ENCODE measurements around the gene SPOUT1. TPM values are rescaled to one million over a fixed set of nuclear protein-coding genes. Genes with fewer than 3 reads are reported as not detected.

Gene SPOUT1
- total RNA-seq, 1 experiment from 2014 or later = 70.4 TPM

GRCh38 chr9:128790536-128790935 is 39.1 kb downstream of the SPOUT1 start:
- no peak overlapping the region for H3K9ac ChIP-seq (ENCODE audit: low read length)
- DNase-seq (ENCODE audit: low read depth, low spot score) (no peak), ATAC-seq (no peak)
- no peak overlapping the region for H2AFZ ChIP-seq (ENCODE audit: low read depth, low read length, poor library complexity, severe bottlenecking)
- H3K79me2 ChIP-seq (ENCODE audit: insufficient read depth, low read length) = peaks cover 14% of the 10 kb centered on the region
- H3K27me3 ChIP-seq (ENCODE audit: insufficient read depth, low read length) = no peaks in the 10 kb centered on the region
- CTCF ChIA-PET = no interaction called here
- no peak overlapping the region for H3K4me2 ChIP-seq (ENCODE audit: low read length)
- peaks cover 8 to 12% of the 10 kb centered on the region in 2 experiments; a peak in 3 of 4 replicates for H3K36me3 ChIP-seq (ENCODE audit: control insufficient read depth in 1 of 2, insufficient read depth in 2 of 2, low read length in 2 of 2)
- TF ChIP-seq FOSL1 (IDR thresholded peaks at IDR 0.05; ENCODE audit: low read depth) (no peak), POLR2A (IDR thresholded peaks at IDR 0.05; ENCODE audit: borderline replicate concordance, extremely low read depth, insufficient read depth, insufficient read length) (no peak), ZNF274 (IDR thresholded peaks at IDR 0.05; ENCODE audit: low read depth, low read length) (no peak), ELF1 (IDR thresholded peaks at IDR 0.05; ENCODE audit: borderline replicate concordance, low read depth) (no peak), SP1 (IDR thresholded peaks at IDR 0.05; ENCODE audit: low read depth) (no peak)
- intact Hi-C loops (cut with micrococcal nuclease) = no loop called here
- H3K4me3 ChIP-seq (replicated peaks in 1 of 2; ENCODE audit: low read depth in 1 of 2, low read length in 2 of 2) = no peak overlapping the region
- BruUV-seq (replicated peaks) = no TSS peak
- H3K27ac ChIP-seq (ENCODE audit: low read depth, low read length) = no peak overlapping the region
- POLR2A ChIA-PET = no interaction called here
- RAD21 ChIA-PET (ENCODE audit: low non-redundant PET in 1 of 2, low total read pairs in 2 of 2, uncharacterized antibody in 2 of 2, unreplicated experiment in 2 of 2) = no interaction called here
- H4K20me1 ChIP-seq (ENCODE audit: insufficient read depth) = no peaks in the 10 kb centered on the region
- peaks cover 11 to 19% of the 10 kb centered on the region in 2 experiments; a peak in 3 of 4 replicates for H3K4me1 ChIP-seq (ENCODE audit: control insufficient read depth in 1 of 2, insufficient read depth in 2 of 2, low read length in 2 of 2)
- no peaks in the 10 kb centered on the region for H3K9me2 ChIP-seq (ENCODE audit: insufficient read depth)
- H3K9me3 ChIP-seq (ENCODE audit: control insufficient read depth in 1 of 2, insufficient read depth in 1 of 2, low read depth in 1 of 2, low read length in 2 of 2) = peaks cover 0 to 2% of the 10 kb centered on the region in 2 experiments; a peak in 1 of 4 replicates

GRCh38 chr9:128788445-128788844 is 41.1 kb downstream of the SPOUT1 start:
- Histone ChIP-seq H3K9me2 (ENCODE audit: insufficient read depth) (no peaks in the 10 kb centered on the region), H3K4me3 (replicated peaks in 1 of 2; ENCODE audit: low read depth in 1 of 2, low read length in 2 of 2) (peak overlapping the region; percentile 87 to 94), H3K27me3 (ENCODE audit: insufficient read depth, low read length) (no peaks in the 10 kb centered on the region), H3K9me3 (ENCODE audit: control insufficient read depth in 1 of 2, insufficient read depth in 1 of 2, low read depth in 1 of 2, low read length in 2 of 2) (peaks cover 0 to 2% of the 10 kb centered on the region in 2 experiments; a peak in 1 of 4 replicates), H3K36me3 (ENCODE audit: control insufficient read depth in 1 of 2, insufficient read depth in 2 of 2, low read length in 2 of 2) (peaks cover 8 to 12% of the 10 kb centered on the region in 2 experiments; a peak in 3 of 4 replicates), H3K4me2 (ENCODE audit: low read length) (peak overlapping the region; percentile 96), H4K20me1 (ENCODE audit: insufficient read depth) (no peaks in the 10 kb centered on the region), H3K4me1 (ENCODE audit: control insufficient read depth in 1 of 2, insufficient read depth in 2 of 2, low read length in 2 of 2) (peaks cover 12 to 23% of the 10 kb centered on the region in 2 experiments; a peak in 3 of 4 replicates), H3K27ac (ENCODE audit: low read depth, low read length) (no peak overlapping the region), H2AFZ (ENCODE audit: low read depth, low read length, poor library complexity, severe bottlenecking) (no peak overlapping the region), H3K9ac (ENCODE audit: low read length) (peak overlapping the region; percentile 73), H3K79me2 (ENCODE audit: insufficient read depth, low read length) (peaks cover 14% of the 10 kb centered on the region)
- ChIA-PET CTCF (interaction anchor here (1.7 to 1.9 kb wide), 2 partner anchors 29 to 86 kb away, joined by 4 to 9 read pairs; partner anchors contain the start of genes ENDOG and PKN3), POLR2A (no interaction called here), RAD21 (ENCODE audit: low non-redundant PET in 1 of 2, low total read pairs in 2 of 2, uncharacterized antibody in 2 of 2, unreplicated experiment in 2 of 2) (no interaction called here)
- no peak for ATAC-seq
- no peak for DNase-seq (ENCODE audit: low read depth, low spot score)
- intact Hi-C loops (cut with micrococcal nuclease) = no loop called here
- BruUV-seq (replicated peaks) = no TSS peak
- no peak for TF ChIP-seq EZH2 (IDR thresholded peaks at IDR 0.05)
- no peak for TF ChIP-seq MAX (IDR thresholded peaks at IDR 0.05)
- TF ChIP-seq POLR2AphosphoS5 (IDR thresholded peaks at IDR 0.05; ENCODE audit: low read depth, low read length) = no peak
- TF ChIP-seq FOSL1 (IDR thresholded peaks at IDR 0.05; ENCODE audit: low read depth) = no peak
- no peak for TF ChIP-seq ATF3 (IDR thresholded peaks at IDR 0.05)
- TF ChIP-seq ZFX (IDR thresholded peaks at IDR 0.05) = no peak
- TF ChIP-seq SIN3A (IDR thresholded peaks at IDR 0.05; ENCODE audit: low read depth) = no peak
- no peak for TF ChIP-seq ZNF274 (IDR thresholded peaks at IDR 0.05; ENCODE audit: low read depth, low read length)
- TF ChIP-seq CBX3 (IDR thresholded peaks at IDR 0.05; ENCODE audit: low read depth) = no peak
- TF ChIP-seq ZBTB33 (IDR thresholded peaks at IDR 0.05; ENCODE audit: extremely low read depth, insufficient replicate concordance, low read length) = no peak
- no peak for TF ChIP-seq TCF7L2 (IDR thresholded peaks at IDR 0.05; ENCODE audit: borderline replicate concordance, extremely low read depth, insufficient read depth, insufficient read length)
- TF ChIP-seq JUND (IDR thresholded peaks at IDR 0.05) = no peak
- TF ChIP-seq SRF (IDR thresholded peaks at IDR 0.05; ENCODE audit: low read depth) = no peak

All from HCT116 (cell line).